ENCODE data around the gene SMAD7.

The SMAD7 gene

GRCh38 chr18:48913201-48913600 is 37.6 kb downstream of the SMAD7 start:
- DNase-seq: peak; percentile 1

GRCh38 chr18:48910972-48911545 is 39.7 kb downstream of the SMAD7 start:
- DNase-seq: peak; percentile 2

GRCh38 chr18:48909721-48910120 is 41.0 kb downstream of the SMAD7 start:
- no peak for DNase-seq

- DNase-seq: no peak
These were observed 41.8 kb downstream of the SMAD7 start for GRCh38 chr18:48908916-48909315.

- no peak for DNase-seq
These were observed 45.3 kb downstream of the SMAD7 start for GRCh38 chr18:48905513-48905912.

- DNase-seq: no peak
These were observed 45.8 kb downstream of the SMAD7 start for GRCh38 chr18:48904847-48905394.

GRCh38 chr18:48904091-48904490 is 46.7 kb downstream of the SMAD7 start:
- DNase-seq: no peak

GRCh38 chr18:48902856-48903601 is 47.7 kb downstream of the SMAD7 start:
- no peak for DNase-seq

GRCh38 chr18:48902023-48902855 is 48.5 kb downstream of the SMAD7 start:
- DNase-seq: peak; percentile 81

- DNase-seq: no peak
These were observed 49.4 kb downstream of the SMAD7 start for GRCh38 chr18:48901145-48902022.

- DNase-seq: no peak
These were observed 50.3 kb downstream of the SMAD7 start for GRCh38 chr18:48900469-48900868.

- peak; percentile 0 for DNase-seq
These were observed 51.1 kb downstream of the SMAD7 start for GRCh38 chr18:48899558-48900174.

- peak; percentile 1 for DNase-seq
These were observed 52.2 kb downstream of the SMAD7 start for GRCh38 chr18:48898521-48898920.

GRCh38 chr18:48897531-48897930 is 53.2 kb downstream of the SMAD7 start:
- no peak for DNase-seq

GRCh38 chr18:48896875-48897511 is 53.8 kb downstream of the SMAD7 start:
- peak; percentile 29 for DNase-seq

- peak; percentile 1 for DNase-seq
These were observed 54.4 kb downstream of the SMAD7 start for GRCh38 chr18:48896326-48896874.

GRCh38 chr18:48894799-48895346 is 55.9 kb downstream of the SMAD7 start:
- DNase-seq: no peak

GRCh38 chr18:48893608-48894600 is 56.9 kb downstream of the SMAD7 start:
- DNase-seq: no peak

GRCh38 chr18:48893061-48893607 is 57.6 kb downstream of the SMAD7 start:
- no peak for DNase-seq
